ENCODE measurements around the gene TMEM132C. TPM values are rescaled to one million over a fixed set of nuclear protein-coding genes. Genes with fewer than 3 reads are reported as not detected.

TMEM132C gene
- total RNA-seq, 1 donor from 2014 or later = not detected

DNA sequence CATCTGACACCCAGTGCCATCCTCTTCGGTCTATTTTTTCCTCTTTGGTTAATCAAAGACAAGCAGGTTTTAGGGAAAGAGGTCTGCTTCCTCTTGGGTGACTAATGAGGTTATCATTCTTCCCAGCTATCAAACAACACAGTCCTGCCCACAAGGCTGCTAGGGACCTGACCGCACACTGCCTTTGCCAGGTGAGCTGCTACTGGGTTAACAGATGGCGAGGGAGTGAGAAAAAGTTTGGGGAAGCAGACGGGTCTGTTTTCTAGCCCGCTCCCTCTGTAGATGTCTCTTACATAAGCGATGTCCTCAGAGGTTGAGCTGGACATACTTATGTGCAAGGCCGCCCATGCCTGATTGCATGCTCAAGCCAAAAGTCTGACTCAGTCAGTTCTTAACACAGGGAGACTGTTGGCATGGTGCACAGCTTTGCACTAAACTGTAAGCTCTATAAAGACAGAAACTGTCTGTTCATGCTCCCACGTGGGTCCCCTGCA, 462.7 kb downstream of the TMEM132C start:
- peak; percentile 43 for DNase-seq (ENCODE audit: low read depth)
- H3K4me3 ChIP-seq (ENCODE audit: low read depth, low read length) = no peak overlapping the region
- TF ChIP-seq, protein P1, sequence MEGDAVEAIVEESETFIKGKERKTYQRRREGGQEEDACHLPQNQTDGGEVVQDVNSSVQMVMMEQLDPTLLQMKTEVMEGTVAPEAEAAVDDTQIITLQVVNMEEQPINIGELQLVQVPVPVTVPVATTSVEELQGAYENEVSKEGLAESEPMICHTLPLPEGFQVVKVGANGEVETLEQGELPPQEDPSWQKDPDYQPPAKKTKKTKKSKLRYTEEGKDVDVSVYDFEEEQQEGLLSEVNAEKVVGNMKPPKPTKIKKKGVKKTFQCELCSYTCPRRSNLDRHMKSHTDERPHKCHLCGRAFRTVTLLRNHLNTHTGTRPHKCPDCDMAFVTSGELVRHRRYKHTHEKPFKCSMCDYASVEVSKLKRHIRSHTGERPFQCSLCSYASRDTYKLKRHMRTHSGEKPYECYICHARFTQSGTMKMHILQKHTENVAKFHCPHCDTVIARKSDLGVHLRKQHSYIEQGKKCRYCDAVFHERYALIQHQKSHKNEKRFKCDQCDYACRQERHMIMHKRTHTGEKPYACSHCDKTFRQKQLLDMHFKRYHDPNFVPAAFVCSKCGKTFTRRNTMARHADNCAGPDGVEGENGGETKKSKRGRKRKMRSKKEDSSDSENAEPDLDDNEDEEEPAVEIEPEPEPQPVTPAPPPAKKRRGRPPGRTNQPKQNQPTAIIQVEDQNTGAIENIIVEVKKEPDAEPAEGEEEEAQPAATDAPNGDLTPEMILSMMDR (conservative IDR thresholded peaks at IDR 0.05; ENCODE audit: low read depth, low read length) = no peak

DNA sequence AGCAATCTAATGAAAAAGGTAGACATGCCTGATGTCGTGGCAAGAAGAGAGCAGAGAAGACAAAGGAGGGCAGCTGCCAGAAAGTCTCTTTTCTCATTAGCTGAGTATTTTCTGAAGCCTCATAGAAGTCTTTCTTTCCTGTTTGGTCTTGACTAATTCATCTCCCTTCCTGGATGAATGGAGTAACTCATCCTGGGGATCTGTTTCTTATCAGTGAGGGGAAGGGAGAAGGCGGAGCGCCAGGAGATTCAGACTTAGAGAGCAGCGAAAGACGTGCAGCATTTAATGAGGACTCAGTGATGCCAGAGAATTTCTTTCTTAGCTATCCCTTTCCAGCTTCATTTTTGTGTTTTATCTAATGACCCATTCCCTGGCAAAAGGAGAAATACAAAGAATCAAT, 467.4 kb downstream of the TMEM132C start:
- TF ChIP-seq, protein P1 (conservative IDR thresholded peaks at IDR 0.05; ENCODE audit: low read depth, low read length) = no peak
- H3K4me3 ChIP-seq (ENCODE audit: low read depth, low read length) = no peak overlapping the region
- no peak for DNase-seq (ENCODE audit: low read depth)

DNA sequence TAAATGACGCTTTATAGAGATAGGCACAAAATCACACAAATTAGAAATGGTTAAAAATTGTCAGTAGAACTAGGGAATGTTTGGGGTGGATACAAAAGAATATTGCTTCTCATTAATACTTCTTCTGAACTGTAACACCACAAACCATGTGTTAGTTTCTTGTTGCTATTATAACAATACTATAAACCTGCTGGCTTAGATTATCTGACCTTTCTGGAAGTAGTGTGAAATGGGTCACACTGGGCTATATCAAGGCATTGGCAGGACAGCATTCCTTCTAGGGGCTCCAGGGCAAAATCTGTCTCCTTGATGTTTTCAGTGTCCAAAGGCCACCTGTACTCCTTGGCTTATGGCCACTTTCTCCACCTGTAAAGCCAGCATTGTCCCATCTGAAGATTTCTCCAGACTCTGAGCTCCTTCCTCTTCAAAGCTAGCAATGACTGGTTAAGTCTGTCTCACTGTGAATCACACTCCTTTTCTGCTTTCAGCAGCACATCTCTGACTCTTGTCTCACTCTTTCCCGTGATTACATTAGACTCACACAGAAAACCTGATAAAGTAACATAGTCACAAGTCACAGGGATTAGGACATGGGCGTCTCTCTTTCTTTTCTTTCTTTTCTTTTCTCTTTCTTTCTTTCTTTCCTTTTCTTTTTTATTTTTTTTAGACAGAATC, 470.5 kb downstream of the TMEM132C start:
- TF ChIP-seq, protein P1 (conservative IDR thresholded peaks at IDR 0.05; ENCODE audit: low read depth, low read length) = no peak
- no peak overlapping the region for H3K4me3 ChIP-seq (ENCODE audit: low read depth, low read length)
- DNase-seq (ENCODE audit: low read depth) = no peak

DNA sequence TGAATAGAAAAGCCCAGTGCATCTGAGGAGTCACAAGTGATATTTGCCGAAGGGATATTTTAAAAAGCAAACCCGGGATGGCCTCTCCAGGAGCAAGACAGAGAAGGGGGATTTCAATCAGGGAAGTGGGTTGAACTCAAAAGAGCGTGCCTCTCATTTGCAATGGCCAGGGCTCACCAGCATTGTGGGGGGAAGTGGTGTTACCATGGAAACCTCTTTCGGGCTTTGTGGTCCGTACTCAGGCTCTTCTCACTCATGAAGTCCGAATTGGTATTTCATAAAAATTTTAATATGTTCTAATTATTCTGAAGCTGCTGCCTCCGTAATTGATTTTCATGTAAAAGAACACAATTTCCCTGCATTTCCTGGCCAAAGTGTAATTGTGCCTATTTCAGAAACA, 476.9 kb downstream of the TMEM132C start:
- TF ChIP-seq, protein P1 (conservative IDR thresholded peaks at IDR 0.05; ENCODE audit: low read depth, low read length) = no peak
- H3K4me3 ChIP-seq (ENCODE audit: low read depth, low read length) = no peak overlapping the region
- no peak for DNase-seq (ENCODE audit: low read depth)

DNA sequence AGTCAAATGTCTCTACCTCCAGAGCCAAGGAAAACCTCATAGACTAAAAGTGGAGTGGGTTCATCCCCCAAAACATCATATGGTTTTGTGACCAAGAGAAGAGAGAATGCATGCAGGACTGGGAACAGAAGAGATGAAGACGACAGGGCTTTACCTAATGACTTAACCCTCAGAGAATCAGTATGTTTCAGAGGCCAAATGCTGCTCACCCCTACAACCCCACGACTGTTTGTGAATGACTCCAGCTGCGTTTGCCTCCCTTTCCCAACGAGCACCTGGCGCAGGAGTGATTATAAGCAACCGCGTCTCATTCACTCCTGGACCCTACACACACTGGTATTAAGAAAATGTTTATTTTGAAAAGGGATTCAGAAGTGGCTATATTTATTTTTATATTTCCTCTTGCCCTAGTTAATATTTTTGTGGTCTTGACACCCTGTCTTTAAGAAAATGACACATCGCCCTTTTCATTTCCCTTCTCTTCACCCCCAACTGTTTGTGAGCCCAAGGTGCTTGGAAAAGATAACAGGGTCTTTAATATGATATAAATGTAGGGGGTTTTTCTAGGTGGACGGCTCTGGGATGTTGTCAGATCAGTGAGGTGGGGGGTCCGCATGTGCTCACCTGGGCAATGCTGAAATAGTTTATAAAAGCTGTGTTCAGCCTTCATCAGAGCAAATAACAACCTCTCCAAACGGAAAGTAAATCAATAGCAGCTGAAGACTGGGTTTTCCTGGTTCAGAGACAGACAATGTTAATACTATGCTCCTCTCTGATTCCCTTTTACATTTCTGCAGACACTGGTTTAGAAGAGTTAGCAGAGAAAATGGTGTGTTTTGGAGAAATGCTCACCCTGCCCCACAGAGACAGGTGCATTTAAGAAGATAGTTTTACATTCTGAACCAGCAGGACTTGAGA, 479.1 kb downstream of the TMEM132C start:
- no peak overlapping the region for H3K4me3 ChIP-seq (ENCODE audit: low read depth, low read length)
- TF ChIP-seq, protein P1 (conservative IDR thresholded peaks at IDR 0.05; ENCODE audit: low read depth, low read length) = no peak
- no peak for DNase-seq (ENCODE audit: low read depth)

DNA sequence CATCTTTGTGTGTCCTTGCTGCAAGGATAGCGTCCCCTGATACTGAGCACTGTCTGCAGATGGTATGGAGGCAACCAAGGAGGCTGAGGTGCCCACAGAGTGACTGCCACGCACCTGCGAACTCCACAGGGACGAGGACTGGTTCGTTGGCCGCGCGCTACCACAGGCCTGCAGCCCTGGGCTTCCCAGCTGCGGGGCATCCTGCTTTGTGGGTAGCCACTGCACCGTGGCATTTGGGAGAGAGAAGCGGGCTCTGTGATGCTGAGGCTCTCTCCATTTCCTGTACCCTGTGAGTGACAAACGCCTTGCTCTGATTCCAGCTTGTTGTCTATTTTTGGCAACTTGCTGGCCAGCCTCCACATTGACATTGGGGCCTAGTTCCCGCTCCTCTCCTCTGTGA, 480.5 kb downstream of the TMEM132C start:
- H3K4me3 ChIP-seq (ENCODE audit: low read depth, low read length) = no peak overlapping the region
- TF ChIP-seq, protein P1 (conservative IDR thresholded peaks at IDR 0.05; ENCODE audit: low read depth, low read length) = no peak
- no peak for DNase-seq (ENCODE audit: low read depth)

All from epithelial cell of proximal tubule (primary cell).